Esophagus squamous epithelium (tissue), 4 donors: ENCODE data around the gene NPLOC4.

Experiments used
- POLR2A ChIP-seq, 4 donors: fragments of 450-650 bp; IDR thresholded peaks; one replicate each; pipeline ENCODE4 v1.6.1; 2017; ENCODE audit warnings: antibody characterized with exemption in 4 of 4, mild to moderate bottlenecking in 4 of 4, moderate library complexity in 3 of 4
- TF ChIP-seq, protein P1 (sequence below), 6 experiments: fragments of 450-650 bp in 4 of 6; fragments of 200-600 bp in 2 of 6; sonication (generic) in 2 of 6; IDR thresholded peaks; one replicate each; pipeline ENCODE4 v1.5.1; 2016 to 2019; ENCODE audit warnings: antibody characterized with exemption in 6 of 6, mild to moderate bottlenecking in 4 of 6, moderate library complexity in 4 of 6

DNA sequence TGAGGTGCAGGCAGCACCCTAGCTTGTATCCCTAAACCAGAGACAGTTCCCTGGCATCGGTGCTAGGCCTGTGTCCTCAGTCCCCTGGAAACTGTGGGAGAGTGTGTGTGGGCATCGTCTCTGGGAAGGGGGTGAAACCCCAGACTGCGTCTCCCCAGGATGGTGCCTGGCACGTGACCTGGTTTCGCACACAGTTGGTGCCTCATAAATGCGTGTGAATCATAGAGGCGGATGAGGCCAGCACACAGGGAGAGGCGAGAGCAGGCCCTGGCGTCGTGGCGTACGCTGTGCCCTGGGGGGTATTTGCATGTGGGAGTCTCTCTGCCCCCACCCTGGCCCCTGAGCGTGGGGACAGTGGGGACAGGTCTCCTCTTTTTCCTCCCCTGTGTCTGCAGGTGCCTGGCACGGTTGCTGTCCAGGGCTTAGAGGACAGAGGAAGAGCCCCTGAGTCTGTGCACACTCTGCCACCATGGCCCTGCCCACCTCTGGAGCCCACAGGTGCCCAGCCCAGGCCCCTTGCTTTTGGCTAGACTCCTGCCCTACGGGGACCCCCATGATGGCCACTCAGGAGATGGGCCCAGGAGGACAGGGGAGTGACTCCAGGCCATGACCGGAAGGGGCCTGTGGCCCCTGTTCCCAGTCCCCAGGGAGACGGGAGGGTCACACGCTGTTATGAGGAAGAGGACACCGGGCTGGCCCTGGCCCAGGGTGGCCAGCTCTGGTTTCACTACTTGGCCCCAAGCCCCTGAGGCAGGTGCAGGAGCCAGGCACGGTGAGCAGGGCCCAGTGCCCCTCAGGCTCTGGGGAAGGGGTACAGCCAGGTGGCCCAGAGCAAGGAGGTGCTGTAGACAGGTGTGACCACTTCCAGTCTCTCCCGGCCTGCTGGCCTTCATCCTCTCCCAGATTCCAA is 110.0 kb downstream of the NPLOC4 start:
- TF ChIP-seq, protein P1, sequence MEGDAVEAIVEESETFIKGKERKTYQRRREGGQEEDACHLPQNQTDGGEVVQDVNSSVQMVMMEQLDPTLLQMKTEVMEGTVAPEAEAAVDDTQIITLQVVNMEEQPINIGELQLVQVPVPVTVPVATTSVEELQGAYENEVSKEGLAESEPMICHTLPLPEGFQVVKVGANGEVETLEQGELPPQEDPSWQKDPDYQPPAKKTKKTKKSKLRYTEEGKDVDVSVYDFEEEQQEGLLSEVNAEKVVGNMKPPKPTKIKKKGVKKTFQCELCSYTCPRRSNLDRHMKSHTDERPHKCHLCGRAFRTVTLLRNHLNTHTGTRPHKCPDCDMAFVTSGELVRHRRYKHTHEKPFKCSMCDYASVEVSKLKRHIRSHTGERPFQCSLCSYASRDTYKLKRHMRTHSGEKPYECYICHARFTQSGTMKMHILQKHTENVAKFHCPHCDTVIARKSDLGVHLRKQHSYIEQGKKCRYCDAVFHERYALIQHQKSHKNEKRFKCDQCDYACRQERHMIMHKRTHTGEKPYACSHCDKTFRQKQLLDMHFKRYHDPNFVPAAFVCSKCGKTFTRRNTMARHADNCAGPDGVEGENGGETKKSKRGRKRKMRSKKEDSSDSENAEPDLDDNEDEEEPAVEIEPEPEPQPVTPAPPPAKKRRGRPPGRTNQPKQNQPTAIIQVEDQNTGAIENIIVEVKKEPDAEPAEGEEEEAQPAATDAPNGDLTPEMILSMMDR (IDR thresholded peaks at IDR 0.05): no peak
- TF ChIP-seq POLR2A (IDR thresholded peaks at IDR 0.05): no peak
